Measurements from ENCODE around the gene USP43. TPM values are rescaled to one million over a fixed set of nuclear protein-coding genes. Genes with fewer than 3 reads are reported as not detected.

The USP43 gene
- polyA plus RNA-seq, 1 donor from 2014 or later = 0.53 TPM

Other genes starting within 250 kb of the USP43 start
- 78.3 and 100 TPM in 2 replicates for gene STX8, start 69.7 kb upstream of the USP43 start, polyA plus RNA-seq
- gene CFAP52, start 68.9 kb upstream of the USP43 start, polyA plus RNA-seq = 1.9 TPM in 1 of 2 replicates, not detected in the other
- not detected in 2 replicates for gene DHRS7C, start 146.1 kb downstream of the USP43 start, polyA plus RNA-seq
- gene GSG1L2, start 176.6 kb downstream of the USP43 start, polyA plus RNA-seq = not detected in 2 replicates
- not detected in 2 replicates for gene GLP2R, start 180.4 kb downstream of the USP43 start, polyA plus RNA-seq